HG02938 (cell line): Measurements from ENCODE around the gene AMHR2.
A peak's percentile ranks its signal among the peaks of the same experiment; 100 is the strongest.
"Not testable (repeated sequence)": the region's sequence is repeated elsewhere in the genome, so short reads cannot be mapped to it uniquely, and the experiment has no call there.

ENCODE experiments used
- ATAC-seq: cut with Tn5 transposase; IDR thresholded peaks from one replicate; pipeline ENCODE4 v1.9.1; 2021; ENCODE audit warnings: mild to moderate bottlenecking, moderate library complexity; ENCODE audit not compliant: unreplicated experiment

AMHR2 gene

GRCh38 chr12:53414756-53415417 is 8.8 kb upstream of the AMHR2 start:
- no peak for ATAC-seq

GRCh38 chr12:53415752-53416389 is 7.8 kb upstream of the AMHR2 start:
- not testable (repeated sequence) for ATAC-seq

- not testable (repeated sequence) for ATAC-seq
Measured at GRCh38 chr12:53417291-53417816, 6.3 kb upstream of the AMHR2 start.

- no peak for ATAC-seq
Measured at GRCh38 chr12:53418221-53418620, 5.4 kb upstream of the AMHR2 start.

GRCh38 chr12:53419756-53420155 is 3.9 kb upstream of the AMHR2 start:
- no peak for ATAC-seq

GRCh38 chr12:53422247-53422646 is 1.4 kb upstream of the AMHR2 start:
- ATAC-seq: not testable (repeated sequence)

GRCh38 chr12:53424626-53425514 is 1.2 kb downstream of the AMHR2 start:
- ATAC-seq: no peak

GRCh38 chr12:53425515-53426150 is 2.0 kb downstream of the AMHR2 start:
- ATAC-seq: no peak

GRCh38 chr12:53427905-53428594 is 4.4 kb downstream of the AMHR2 start:
- ATAC-seq: no peak

GRCh38 chr12:53428741-53429140 is 5.1 kb downstream of the AMHR2 start:
- no peak for ATAC-seq

GRCh38 chr12:53430116-53430515 is 6.5 kb downstream of the AMHR2 start:
- ATAC-seq: no peak

GRCh38 chr12:53431187-53431586 is 7.5 kb downstream of the AMHR2 start:
- ATAC-seq: no peak

- ATAC-seq: not testable (repeated sequence)
Measured at GRCh38 chr12:53435326-53435725, 11.7 kb downstream of the AMHR2 start.

- ATAC-seq: not testable (repeated sequence)
Measured at GRCh38 chr12:53439582-53439981, 15.9 kb downstream of the AMHR2 start.

- peak; percentile 98 for ATAC-seq
Measured at GRCh38 chr12:53441040-53441833, 17.6 kb downstream of the AMHR2 start, which contains the start of gene PRR13. PRR13 (plus strand) TSS chr12:53441734; CDS start chr12:53442715, 981 bp downstream.

GRCh38 chr12:53443955-53444354 is 20.3 kb downstream of the AMHR2 start:
- ATAC-seq: no peak

GRCh38 chr12:53444593-53445325 is 21.1 kb downstream of the AMHR2 start:
- not testable (repeated sequence) for ATAC-seq

GRCh38 chr12:53450936-53451335 is 27.3 kb downstream of the AMHR2 start:
- no peak for ATAC-seq
